OCI-LY1 (cell line): ENCODE results near the gene SSBP3.

ENCODE experiments used
- EZH2 ChIP-seq: fragments of 200-600 bp; sonication (generic), shearing (Covaris generic); IDR thresholded peaks from 2 replicates; pipeline ENCODE4 v1.8.0; 2017; ENCODE audit warnings: borderline replicate concordance, mixed run types, mild to moderate bottlenecking, antibody characterized with exemption, low read length, moderate library complexity, mixed read lengths
- TF ChIP-seq, protein P1 (sequence below): fragments of 200-600 bp; sonication (generic), shearing (Covaris generic); IDR thresholded peaks from 2 replicates; pipeline ENCODE4 v1.5.1; 2017; ENCODE audit warnings: mild to moderate bottlenecking, antibody characterized with exemption, low read length, moderate library complexity, mixed read lengths

DNA sequence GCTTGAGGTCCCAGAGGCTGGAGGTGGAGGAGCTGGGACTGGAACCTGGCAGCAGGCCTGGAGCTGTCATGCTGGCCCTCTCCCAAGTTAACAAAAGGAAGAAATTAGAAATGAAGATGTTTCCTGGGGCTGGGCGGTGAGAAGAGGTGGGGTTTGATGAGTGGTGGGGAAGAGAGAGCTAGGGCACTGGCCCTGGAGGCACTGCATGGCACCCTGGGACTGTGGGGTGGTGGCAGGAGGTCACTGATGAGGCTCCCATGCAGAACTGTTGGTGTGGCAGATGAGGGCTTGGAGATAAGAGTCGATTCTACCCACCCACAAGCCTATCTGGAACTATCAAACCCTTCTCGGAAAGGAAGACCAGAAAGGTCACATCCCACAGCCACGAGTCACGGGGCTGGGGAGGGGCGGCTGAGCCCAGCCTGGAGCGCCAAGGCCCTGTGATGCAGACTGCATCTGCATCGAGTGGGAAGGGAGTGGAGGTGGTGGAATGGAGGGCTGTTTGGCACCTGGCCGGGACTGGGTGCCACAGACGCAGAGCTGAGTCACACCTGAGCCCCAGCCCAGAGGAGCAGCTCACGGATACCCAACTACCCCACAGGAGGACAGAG, 176.8 kb downstream of the SSBP3 start:
- TF ChIP-seq, protein P1, sequence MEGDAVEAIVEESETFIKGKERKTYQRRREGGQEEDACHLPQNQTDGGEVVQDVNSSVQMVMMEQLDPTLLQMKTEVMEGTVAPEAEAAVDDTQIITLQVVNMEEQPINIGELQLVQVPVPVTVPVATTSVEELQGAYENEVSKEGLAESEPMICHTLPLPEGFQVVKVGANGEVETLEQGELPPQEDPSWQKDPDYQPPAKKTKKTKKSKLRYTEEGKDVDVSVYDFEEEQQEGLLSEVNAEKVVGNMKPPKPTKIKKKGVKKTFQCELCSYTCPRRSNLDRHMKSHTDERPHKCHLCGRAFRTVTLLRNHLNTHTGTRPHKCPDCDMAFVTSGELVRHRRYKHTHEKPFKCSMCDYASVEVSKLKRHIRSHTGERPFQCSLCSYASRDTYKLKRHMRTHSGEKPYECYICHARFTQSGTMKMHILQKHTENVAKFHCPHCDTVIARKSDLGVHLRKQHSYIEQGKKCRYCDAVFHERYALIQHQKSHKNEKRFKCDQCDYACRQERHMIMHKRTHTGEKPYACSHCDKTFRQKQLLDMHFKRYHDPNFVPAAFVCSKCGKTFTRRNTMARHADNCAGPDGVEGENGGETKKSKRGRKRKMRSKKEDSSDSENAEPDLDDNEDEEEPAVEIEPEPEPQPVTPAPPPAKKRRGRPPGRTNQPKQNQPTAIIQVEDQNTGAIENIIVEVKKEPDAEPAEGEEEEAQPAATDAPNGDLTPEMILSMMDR, result no peak
- no peak for TF ChIP-seq EZH2
